Embryonic facial prominence (tissue), 1 donor: ENCODE measurements around the gene TSKS.

ENCODE experiments used
- DNase-seq: peaks from one replicate; pipeline ENCODE4 v3.0.0-alpha.2; 2016; ENCODE audit errors: extremely low spot score

The TSKS gene

DNA sequence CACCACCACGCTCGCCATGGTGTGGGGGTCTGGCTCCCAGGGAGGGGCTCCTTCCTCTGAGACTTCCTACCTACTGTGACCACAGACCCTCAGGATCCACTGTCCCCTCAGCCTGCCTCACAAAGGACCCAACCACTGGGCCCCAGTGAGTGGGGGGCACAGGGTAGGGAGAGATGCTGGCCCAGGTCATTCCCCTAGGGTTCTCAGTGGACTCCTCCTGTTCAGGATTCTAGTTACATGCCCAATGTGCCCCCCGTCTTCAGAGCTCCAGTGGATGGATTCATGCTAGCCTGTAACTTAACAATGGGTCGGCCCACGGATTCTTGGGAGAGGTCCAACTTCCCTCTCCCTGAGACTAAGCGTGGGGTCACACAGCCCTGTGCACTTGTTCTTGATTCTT is at the start of gene TSKS:
TSKS (minus strand) TSS at position 77 of the 400 bp plus-strand sequence; CDS start at position 18, 59 bp downstream.
- DNase-seq = no peak

- no peak for DNase-seq
These were observed 49.4 kb upstream of the TSKS start for GRCh38 chr19:49812452-49812996.

DNA sequence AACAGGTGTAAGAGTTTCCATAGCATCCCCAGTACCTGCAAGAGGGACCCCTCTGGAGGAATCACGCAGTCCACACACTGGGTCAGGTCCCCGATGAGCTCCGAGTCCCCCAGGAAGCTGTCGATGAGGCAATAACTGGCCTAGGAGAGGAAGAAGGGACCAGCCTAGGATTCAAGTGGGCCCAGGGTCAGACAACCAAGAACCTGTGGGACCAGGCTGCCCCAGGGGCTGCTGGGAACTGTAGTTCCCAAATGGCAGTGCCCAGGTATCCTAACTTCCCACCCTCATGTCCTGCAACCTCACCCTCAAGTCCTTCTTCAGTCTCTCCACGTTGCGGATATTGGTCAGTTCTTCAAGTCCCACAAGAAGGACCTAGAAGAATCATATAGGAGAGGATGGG is 48.2 kb upstream of the TSKS start:
- no peak for DNase-seq

- no peak for DNase-seq
These were observed 46.9 kb upstream of the TSKS start for GRCh38 chr19:49809941-49810389.

- no peak for DNase-seq
These were observed 46.2 kb upstream of the TSKS start for GRCh38 chr19:49809160-49809940.

GRCh38 chr19:49808711-49809159 is 45.6 kb upstream of the TSKS start:
- DNase-seq = peak; percentile 89

DNA sequence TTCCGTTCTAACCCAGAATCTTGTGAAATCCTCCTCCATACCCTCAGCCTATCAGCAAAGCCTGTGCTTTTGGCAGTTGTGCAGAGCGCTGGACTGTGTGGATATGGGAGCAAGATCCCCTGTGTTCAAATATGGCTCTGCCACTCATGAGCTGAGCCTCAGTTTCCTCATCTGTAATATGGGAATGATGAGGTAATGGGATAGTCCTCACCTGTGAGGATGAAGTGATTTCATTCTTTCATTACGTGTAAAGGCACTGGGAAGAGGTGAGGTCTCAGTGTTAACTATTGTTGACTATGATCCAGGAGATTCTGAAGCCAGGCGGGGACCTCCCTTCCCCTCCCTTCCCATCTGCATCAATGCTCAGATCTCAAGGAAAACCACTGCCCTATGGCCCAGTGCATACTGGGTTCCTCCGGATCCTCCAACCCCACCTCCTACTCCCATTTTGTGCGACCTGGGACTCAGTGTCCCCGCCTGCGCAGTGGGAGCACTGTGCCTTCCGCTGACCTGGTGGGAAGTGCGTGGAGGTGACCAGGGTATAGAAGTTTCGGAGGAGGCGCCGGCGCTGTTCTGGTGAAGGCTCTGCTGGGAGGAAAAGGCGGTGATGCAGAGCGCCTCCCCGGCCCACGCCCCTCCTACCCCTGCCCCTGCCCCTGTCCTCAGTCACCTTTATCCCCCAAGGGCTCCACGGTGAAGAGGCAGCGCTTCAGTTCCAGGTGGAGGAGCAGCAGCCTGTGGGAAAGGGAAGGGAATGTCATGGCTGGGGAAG is 45.0 kb upstream of the TSKS start:
- DNase-seq = no peak

DNA sequence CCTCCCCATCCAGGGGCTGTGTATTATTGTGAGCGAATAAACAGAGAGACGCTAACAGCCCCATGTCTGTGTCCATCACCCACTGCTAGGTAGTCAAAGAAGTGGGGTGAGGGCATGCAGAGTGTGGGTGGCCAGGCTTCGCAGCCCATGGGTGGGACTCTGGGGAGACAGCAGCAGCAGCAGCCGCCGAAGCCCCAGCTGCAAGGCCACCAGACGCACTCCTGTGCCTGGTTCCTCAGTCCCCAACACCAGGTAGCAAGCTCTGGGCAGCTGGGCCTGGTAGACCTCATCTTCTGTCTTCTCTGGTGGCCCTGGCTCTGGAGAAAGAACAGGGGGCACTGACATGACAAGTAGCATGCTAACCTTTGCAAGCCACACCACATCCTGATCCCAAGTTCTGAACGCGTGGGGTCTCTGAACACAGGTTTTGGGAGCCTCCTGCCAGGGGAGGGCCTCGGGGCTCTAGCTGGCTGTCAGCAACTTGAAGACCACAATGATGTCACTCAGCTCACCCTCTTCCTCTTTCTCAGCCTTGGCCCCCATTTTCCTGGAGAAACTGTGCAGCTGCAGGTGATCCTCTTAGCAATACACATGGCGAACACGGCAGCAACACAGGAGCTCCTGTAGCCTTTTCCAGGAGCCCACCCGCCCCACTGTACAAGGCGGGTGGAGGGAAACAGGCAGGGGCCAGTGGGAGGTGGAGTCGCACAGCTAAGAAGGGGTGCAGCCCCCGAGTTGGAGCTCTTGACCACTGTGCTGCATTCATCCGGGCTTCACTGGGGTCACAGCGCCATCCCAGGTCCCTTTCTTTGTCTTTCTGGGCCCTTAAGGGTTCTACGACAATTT is 44.2 kb upstream of the TSKS start:
- DNase-seq = no peak

GRCh38 chr19:49806620-49806959 is 43.5 kb upstream of the TSKS start:
- no peak for DNase-seq

DNA sequence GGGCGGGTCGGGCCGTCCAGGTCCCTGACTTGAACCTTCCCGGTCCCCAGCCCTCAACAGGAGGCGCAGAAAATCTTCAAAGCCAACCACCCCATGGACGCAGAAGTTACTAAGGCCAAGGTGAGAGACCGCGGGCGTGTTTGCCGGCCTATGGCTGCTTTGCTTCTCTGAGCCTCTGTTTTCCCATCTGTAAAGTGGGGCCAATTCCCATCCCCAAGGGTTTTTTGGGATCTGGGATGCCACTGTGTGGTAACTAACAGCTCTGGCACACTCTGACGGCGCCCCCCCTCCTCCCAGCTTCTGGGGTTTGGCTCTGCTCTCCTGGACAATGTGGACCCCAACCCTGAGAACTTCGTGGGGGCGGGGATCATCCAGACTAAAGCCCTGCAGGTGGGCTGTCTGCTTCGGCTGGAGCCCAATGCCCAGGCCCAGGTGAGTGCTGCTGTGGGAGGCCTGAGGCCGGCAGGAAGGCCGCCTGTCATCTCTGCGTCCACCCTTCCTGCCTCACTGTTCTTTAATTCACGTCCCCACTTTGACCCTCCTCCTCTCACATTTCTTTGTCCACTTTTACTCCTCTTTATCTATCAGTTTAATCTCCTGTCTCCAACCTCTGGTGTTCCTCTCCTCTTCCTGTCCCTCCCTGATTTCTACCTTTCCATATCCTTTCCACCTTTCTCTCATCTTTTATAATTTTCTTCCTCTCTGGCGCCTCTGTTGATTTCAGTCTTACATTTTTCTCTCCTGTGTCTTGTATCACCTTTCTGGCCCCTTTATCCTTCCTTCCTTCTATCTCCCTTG is 42.9 kb upstream of the TSKS start:
- no peak for DNase-seq

DNA sequence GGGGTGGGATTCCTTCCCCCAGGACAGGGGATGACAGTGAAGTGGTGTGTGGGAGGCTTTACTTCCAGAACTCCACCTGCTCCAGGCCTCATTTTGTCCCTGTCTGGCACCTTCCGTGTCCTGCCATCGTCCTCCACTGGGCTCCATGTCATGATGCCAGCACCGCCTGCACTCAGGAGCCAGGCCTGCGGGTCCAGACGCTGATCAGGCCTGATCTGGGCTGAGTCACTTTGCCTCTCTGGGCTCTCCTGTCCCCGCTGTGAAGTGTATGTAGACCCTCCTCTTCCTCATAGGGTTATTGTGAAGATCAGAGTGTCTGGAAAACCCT is 40.4 kb upstream of the TSKS start:
- DNase-seq = no peak

- DNase-seq = no peak
These were observed 39.9 kb upstream of the TSKS start for GRCh38 chr19:49802836-49803528.

- peak; percentile 69 for DNase-seq
These were observed 39.0 kb upstream of the TSKS start for GRCh38 chr19:49801966-49802661.

- no peak for DNase-seq
These were observed 38.3 kb upstream of the TSKS start for GRCh38 chr19:49801401-49801888.

DNA sequence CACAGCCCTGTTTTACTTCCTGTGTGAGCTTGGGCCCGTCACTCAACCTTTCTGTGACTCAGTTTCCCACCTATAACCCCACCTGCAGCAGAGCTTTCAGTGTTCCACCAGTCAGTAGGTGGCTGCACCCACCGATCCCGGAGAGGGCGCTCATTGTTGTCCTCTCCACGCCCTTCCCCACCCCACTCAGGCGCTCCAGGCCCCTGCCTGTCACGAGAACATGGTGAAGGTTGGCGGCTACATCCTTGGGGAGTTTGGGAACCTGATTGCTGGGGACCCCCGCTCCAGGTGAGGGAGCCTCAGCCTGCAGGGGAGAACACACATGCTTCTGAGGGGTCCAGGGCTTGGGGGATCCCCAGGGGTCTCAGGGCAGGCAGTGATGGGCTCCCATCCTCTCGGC is 37.7 kb upstream of the TSKS start:
- DNase-seq = no peak

- no peak for DNase-seq
These were observed 36.8 kb upstream of the TSKS start for GRCh38 chr19:49799798-49800376.

DNA sequence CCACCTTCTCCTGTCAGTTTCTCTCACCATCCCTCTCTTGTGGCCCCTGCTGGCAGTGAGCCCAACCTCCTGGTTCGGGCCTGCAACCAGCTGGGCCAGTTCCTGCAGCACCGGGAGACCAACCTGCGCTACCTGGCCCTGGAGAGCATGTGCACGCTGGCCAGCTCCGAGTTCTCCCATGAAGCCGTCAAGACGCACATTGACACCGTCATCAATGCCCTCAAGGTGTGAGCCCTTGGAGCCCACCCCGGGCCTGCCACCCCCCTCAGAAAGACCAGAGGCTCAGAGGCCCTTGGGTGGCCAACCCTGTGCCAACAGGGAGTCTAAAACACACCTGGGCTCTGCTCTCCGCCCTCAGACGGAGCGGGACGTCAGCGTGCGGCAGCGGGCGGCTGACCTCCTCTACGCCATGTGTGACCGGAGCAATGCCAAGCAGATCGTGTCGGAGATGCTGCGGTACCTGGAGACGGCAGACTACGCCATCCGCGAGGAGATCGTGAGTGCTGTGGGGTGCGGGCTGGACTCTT is 36.2 kb upstream of the TSKS start:
- no peak for DNase-seq

GRCh38 chr19:49798574-49798973 is 35.5 kb upstream of the TSKS start:
- DNase-seq = no peak

- no peak for DNase-seq
These were observed 32.5 kb upstream of the TSKS start for GRCh38 chr19:49795615-49796014.
